Astrocyte (in vitro differentiated cells and primary cell): ENCODE results near the gene VPS35. TPM values are rescaled to one million over a fixed set of nuclear protein-coding genes. Genes with fewer than 3 reads are reported as not detected.

Experiments
- total RNA-seq: library from RNA; stranded (reverse); gene quantifications from 2 replicates; pipeline ENCODE4 v1.2.1, GENCODE V29; 2021

Gene VPS35
- total RNA-seq, 1 donor from 2014 or later: 135 TPM

Other genes starting within 250 kb of the VPS35 start
- gene SHCBP1, start 67.8 kb downstream of the VPS35 start, total RNA-seq: 2.1 and 3.4 TPM in 2 replicates
- 11.4 and 16.9 TPM in 2 replicates for gene ORC6, start 481 bp upstream of the VPS35 start, total RNA-seq
- gene MYLK3, start 59.2 kb upstream of the VPS35 start, total RNA-seq: 0.82 and 1.3 TPM in 2 replicates
- gene C16orf87, start 142.0 kb upstream of the VPS35 start, total RNA-seq: 20.5 and 25.0 TPM in 2 replicates
- 70.2 and 75.7 TPM in 2 replicates for gene GPT2, start 195.2 kb upstream of the VPS35 start, total RNA-seq